Body of pancreas (tissue), 4 donors: ENCODE results near the gene PPTC7. TPM values are rescaled to one million over a fixed set of nuclear protein-coding genes. Genes with fewer than 3 reads are reported as not detected.

Source experiments
- ATAC-seq: fragments of 150-250 bp; one replicate; pipeline ENCODE4 v1.9.1; 2016
- DNase-seq, 4 donors: peaks; one replicate each; pipeline ENCODE4 v3.0.0-alpha.2; 2019
- H3K27ac ChIP-seq, 4 donors: fragments of 200-600 bp; sonication (generic); 1 replicate in 3 of 4; 2 replicates in 1 of 4; pipeline versions ENCODE4 v1.5.1 to v1.6.1; 2016 to 2019; ENCODE audit warnings: mild to moderate bottlenecking in 1 of 4, mixed read lengths in 1 of 4, moderate library complexity in 1 of 4
- H3K27me3 ChIP-seq, 2 donors: fragments of 200-600 bp; sonication (generic); one replicate each; pipeline ENCODE4 v1.6.0; 2016; ENCODE audit warnings: mild to moderate bottlenecking in 1 of 2
- H3K36me3 ChIP-seq, 2 donors: fragments of 200-600 bp; sonication (generic); replicated peaks in 1 of 2; 2 replicates each; pipeline ENCODE4 v1.5.1; 2016; ENCODE audit warnings: low read depth in 2 of 2; ENCODE audit not compliant: insufficient read depth in 1 of 2
- H3K4me1 ChIP-seq: fragments of 200-600 bp; sonication (generic); one replicate; pipeline ENCODE4 v1.6.0; 2016
- H3K4me3 ChIP-seq, 2 donors: fragments of 200-600 bp; sonication (generic); 1 replicate in 1 of 2; 2 replicates in 1 of 2; pipeline ENCODE4 v1.5.1; 2016 to 2019
- H3K9me3 ChIP-seq, 3 donors: fragments of 200-600 bp; sonication (generic); 1 replicate in 2 of 3; 2 replicates in 1 of 3; pipeline ENCODE4 v1.5.1; 2016
- POLR2A ChIP-seq, 3 donors: fragments of 450-650 bp; IDR thresholded peaks; one replicate each; pipeline ENCODE4 v1.6.1; 2016; ENCODE audit warnings: antibody characterized with exemption in 3 of 3, mild to moderate bottlenecking in 2 of 3
- WGBS, 2 donors: methylation state at CpG; one replicate each; pipeline ENCODE4 v1.1.5; 2017; 5-methylcytosine and 5-hydroxymethylcytosine counted together
- intact Hi-C: fragments of 100-400 bp; cut with DNase I; formaldehyde crosslinking; loops from one replicate; pipeline ENCODE4 v1.15.1; 2023
- small RNA-seq: library from RNA; depleted of rRNA; stranded (forward); fragments of <200 nt; gene quantifications from one replicate; pipeline ENCODE3, GENCODE V24; 2016
- total RNA-seq, 2 donors: library from RNA; depleted of rRNA; stranded (reverse); fragments of >200 nt; gene quantifications; one replicate each; pipeline ENCODE4 v1.1.0, GENCODE V29; 2016
- TF ChIP-seq, protein P1 (sequence below), 7 experiments: fragments of 450-650 bp in 4 of 7; fragments of 200-600 bp in 3 of 7; sonication (generic) in 3 of 7; IDR thresholded peaks; one replicate each; pipeline ENCODE4 v1.5.1; 2016 to 2019; ENCODE audit warnings: antibody characterized with exemption in 7 of 7

Gene PPTC7
- total RNA-seq, 2 donors from 2014 or later = 10.1 to 10.5 TPM

DNA sequence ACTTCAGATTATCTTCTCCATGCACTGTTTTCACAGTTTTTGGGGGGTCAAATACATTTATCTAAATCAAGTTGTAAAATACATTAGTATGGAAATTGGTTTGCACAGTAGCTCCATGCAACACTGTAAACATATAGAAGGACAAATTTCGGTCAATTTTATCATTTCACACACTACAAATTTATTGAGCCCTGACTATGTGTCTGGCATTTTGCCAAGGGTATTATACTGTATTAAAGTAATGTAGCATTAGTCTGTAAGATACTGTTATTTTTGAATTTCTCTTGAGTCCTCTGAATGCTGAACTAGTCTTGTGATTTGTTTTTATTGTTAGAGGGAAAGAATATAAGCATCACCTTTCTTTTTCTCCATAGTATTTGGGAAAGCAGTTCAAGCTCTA, 79.7 kb downstream of the PPTC7 start:
- H3K27me3 ChIP-seq = no peaks in the 10 kb centered on the region
- TF ChIP-seq POLR2A (IDR thresholded peaks at IDR 0.05) = no peak
- intact Hi-C loops = no loop called here
- H3K4me3 ChIP-seq = no peak overlapping the region
- no peaks in the 10 kb centered on the region for H3K36me3 ChIP-seq
- H3K9me3 ChIP-seq = no peaks in the 10 kb centered on the region
- ATAC-seq = no peak
- H3K27ac ChIP-seq = no peak overlapping the region
- no peak for DNase-seq
- peaks cover 27% of the 10 kb centered on the region for H3K4me1 ChIP-seq
- whole genome bisulfite sequencing, 2 donors = 52 to 53% methylated on average over 1 of the region's 1 CpG

DNA sequence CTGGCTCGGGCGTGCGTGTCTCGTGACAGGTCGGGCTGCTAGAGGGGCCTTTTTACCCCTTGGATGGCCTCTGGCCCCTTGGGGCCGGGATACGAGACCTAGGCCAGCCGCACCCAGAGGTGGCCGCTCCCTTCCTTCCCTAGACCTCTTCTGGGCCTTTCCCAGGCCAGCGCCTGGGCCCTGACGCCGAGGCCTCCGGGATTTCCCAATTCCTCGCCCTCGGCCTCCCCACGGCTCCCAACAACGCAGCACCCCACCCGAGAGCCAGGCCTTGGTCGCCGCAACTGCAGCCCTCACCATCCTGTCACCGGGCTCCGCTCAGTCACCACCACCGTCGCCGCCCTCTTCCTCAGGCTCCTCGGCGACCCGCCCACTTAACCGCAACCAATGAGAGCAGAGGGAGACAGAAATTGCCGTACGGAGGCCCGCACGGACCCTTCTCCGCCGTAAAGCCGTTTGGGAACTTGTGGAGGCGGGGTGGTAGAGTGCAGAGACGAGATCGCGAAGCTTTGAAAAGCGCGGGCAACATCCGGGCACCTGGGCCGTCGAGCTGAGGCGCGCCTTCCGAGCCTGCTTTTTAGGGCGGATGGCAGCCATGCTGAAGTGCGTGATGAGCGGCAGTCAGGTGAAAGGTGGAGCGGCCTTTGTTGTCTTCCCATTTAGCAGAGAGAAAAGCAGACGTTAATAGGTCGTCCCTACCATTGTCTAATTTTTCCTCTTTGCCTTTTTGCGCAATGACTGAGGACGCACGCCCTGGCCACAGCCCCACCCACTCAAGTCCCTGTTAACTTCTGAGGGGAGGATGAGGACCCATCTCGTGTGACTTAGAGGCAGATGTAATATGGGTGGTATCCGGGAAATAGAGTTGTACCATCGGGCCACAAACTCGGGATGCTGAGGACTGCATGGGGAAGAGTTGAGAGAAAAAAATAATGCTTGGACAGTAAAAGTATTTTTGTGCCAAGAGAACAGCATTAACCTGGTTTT, 81.1 kb downstream of the PPTC7 start, which contains the start of the genes RAD9B and VPS29:
RAD9B (plus strand) TSS at position 580 of the 987 bp plus-strand sequence; CDS start at position 587, 7 bp downstream.
VPS29 (minus strand) TSS at position 360 of the 987 bp plus-strand sequence; CDS start at position 300, 60 bp downstream.
- Histone ChIP-seq H3K36me3 (no peaks in the 10 kb centered on the region), H3K4me3 (peak within 1 kb of the TSS; percentile 79 to 93), H3K9me3 (no peaks in the 10 kb centered on the region), H3K27ac (peak within 1 kb of the TSS; percentile 78 to 94 (median 84)), H3K4me1 (peaks cover 27% of the 10 kb centered on the region), H3K27me3 (no peaks in the 10 kb centered on the region)
- WGBS, 2 donors = 7 to 8% methylated on average over 54 to 59 of the region's 61 CpGs
- TF ChIP-seq POLR2A (IDR thresholded peaks at IDR 0.05) = peak; percentile 80 to 96 (median 93)
- TF ChIP-seq, protein P1, sequence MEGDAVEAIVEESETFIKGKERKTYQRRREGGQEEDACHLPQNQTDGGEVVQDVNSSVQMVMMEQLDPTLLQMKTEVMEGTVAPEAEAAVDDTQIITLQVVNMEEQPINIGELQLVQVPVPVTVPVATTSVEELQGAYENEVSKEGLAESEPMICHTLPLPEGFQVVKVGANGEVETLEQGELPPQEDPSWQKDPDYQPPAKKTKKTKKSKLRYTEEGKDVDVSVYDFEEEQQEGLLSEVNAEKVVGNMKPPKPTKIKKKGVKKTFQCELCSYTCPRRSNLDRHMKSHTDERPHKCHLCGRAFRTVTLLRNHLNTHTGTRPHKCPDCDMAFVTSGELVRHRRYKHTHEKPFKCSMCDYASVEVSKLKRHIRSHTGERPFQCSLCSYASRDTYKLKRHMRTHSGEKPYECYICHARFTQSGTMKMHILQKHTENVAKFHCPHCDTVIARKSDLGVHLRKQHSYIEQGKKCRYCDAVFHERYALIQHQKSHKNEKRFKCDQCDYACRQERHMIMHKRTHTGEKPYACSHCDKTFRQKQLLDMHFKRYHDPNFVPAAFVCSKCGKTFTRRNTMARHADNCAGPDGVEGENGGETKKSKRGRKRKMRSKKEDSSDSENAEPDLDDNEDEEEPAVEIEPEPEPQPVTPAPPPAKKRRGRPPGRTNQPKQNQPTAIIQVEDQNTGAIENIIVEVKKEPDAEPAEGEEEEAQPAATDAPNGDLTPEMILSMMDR (IDR thresholded peaks at IDR 0.05) = peak in 1 of 7 experiments; percentile 5
- DNase-seq (peak; percentile 97 to 98 (median 98)), ATAC-seq (peak; percentile 100)
- intact Hi-C loops = no loop called here

DNA sequence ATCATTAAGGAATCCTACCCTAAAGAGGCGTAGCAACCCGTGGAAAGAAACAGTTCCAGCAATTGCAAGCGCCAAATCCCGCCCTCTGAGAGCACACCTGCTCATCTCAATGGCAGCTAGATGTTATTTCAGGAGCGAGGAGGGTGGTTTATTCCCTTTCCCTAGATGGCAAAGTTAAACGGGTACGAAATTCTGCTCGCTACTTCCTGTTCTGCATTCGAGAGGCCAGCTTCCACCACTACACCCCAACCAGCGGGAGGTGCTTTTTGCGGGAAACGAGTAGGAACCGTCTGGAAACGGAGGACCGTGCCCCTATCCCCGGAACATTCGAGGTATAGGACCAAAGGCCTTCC, 81.7 kb downstream of the PPTC7 start:
- Histone ChIP-seq H3K27me3 (no peaks in the 10 kb centered on the region), H3K4me1 (peaks cover 27% of the 10 kb centered on the region), H3K27ac (peak overlapping the region; percentile 78 to 94 (median 84)), H3K4me3 (peak overlapping the region; percentile 79 to 93), H3K9me3 (no peaks in the 10 kb centered on the region), H3K36me3 (no peaks in the 10 kb centered on the region)
- 0 to 1% methylated on average over 14 to 17 of the region's 17 CpGs for WGBS, 2 donors
- no peak for TF ChIP-seq POLR2A (IDR thresholded peaks at IDR 0.05)
- TF ChIP-seq, protein P1 (IDR thresholded peaks at IDR 0.05) = no peak
- DNase-seq = peak in 3 of 4 donors; percentile 44 to 66 (median 59)
- peak; percentile 8 for ATAC-seq
- intact Hi-C loops = no loop called here

DNA sequence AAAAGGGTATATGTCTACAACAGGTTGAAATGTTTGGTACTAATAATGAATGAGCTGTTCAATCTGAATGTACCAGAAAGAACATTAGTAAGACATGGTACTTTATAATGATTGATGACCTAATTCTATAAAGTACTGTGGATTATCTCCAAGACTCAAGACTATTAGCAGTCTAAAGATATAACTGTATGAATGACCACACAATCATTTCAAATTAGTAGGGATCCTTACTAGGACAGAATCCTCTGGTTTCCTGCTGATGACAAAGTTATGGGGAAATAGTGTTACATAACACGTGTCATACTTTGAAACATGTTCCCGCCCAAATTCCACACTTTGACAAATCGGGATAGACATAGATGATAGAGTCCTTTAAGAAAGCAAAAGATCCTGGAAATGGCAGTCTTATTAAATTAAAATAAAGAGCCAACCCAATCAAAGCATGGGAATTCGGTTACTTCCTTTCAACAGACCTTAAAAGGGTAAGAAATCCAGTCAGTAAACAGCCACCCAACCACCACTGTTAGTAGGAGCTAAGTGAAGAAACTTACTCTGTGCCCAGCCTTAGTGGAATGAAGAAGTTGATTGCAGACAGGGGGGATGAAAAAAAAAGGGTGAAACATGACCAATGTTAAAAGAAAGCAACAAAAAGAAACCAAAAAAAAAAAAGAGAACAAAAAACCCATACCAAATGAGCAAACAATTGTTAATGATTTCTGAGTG, 84.0 kb downstream of the PPTC7 start:
- intact Hi-C loops = no loop called here
- TF ChIP-seq, protein P1 (IDR thresholded peaks at IDR 0.05) = no peak
- TF ChIP-seq POLR2A (IDR thresholded peaks at IDR 0.05) = no peak
- H3K27ac ChIP-seq = peak overlapping the region in 1 of 4 donors; percentile 33
- no peaks in the 10 kb centered on the region for H3K9me3 ChIP-seq
- peaks cover 27% of the 10 kb centered on the region for H3K4me1 ChIP-seq
- ATAC-seq (no peak), DNase-seq (no peak)
- H3K4me3 ChIP-seq = no peak overlapping the region
- H3K27me3 ChIP-seq = no peaks in the 10 kb centered on the region
- 43 to 45% methylated on average over 4 of the region's 4 CpGs for WGBS, 2 donors
- H3K36me3 ChIP-seq = peaks cover 0 to 9% of the 10 kb centered on the region in 2 donors

Small RNA genes within 50 kb of the gene (small RNA-seq; reads per million reads assigned to genes)
- not detected for gene RF00278
- not detected for gene RN7SL387P

Other genes with a start within 250 kb of the PPTC7 start
- 10 to 100 TPM; 25.9 to 45.8 TPM for gene ANAPC7, start 179.6 kb downstream of the PPTC7 start, total RNA-seq
- 100 to 1,000 TPM in 1 of 2 donors, 10 to 100 TPM in 1; 48.5 to 101 TPM for gene ARPC3, start 133.0 kb downstream of the PPTC7 start, total RNA-seq
- 1 to 10 TPM; 5.6 to 8.0 TPM for gene GPN3, start 115.1 kb downstream of the PPTC7 start, total RNA-seq
- gene FAM216A, start 114.5 kb downstream of the PPTC7 start, total RNA-seq = 1 to 10 TPM in 1 of 2 donors, under 1 TPM in 1; 0.99 to 2.6 TPM
- gene VPS29, start 81.2 kb downstream of the PPTC7 start, total RNA-seq = 10 to 100 TPM; 39.2 to 62.0 TPM
- gene RAD9B, start 81.0 kb downstream of the PPTC7 start, total RNA-seq = 1 to 10 TPM in 1 of 2 donors, not detected in 1; 2.3 TPM
- 10 to 100 TPM; 54.7 to 95.6 TPM for gene TCTN1, start 30.8 kb upstream of the PPTC7 start, total RNA-seq
- 1 to 10 TPM in 1 of 2 donors, under 1 TPM in 1; 0.66 to 1.3 TPM for gene HVCN1, start 105.8 kb upstream of the PPTC7 start, total RNA-seq
- 10 to 100 TPM; 40.2 to 83.0 TPM for gene PPP1CC, start 159.6 kb upstream of the PPTC7 start, total RNA-seq